Transverse colon (tissue), 3 donors: ENCODE results near the gene WRNIP1.

ENCODE experiments used
- EP300 ChIP-seq: sonication (generic); formaldehyde crosslinking; IDR thresholded peaks from one replicate; pipeline ENCODE4 v1.6.1; 2017; ENCODE audit warnings: antibody characterized with exemption, low read depth
- TF ChIP-seq, protein P1 (sequence below), 5 experiments: fragments of 200-600 bp in 3 of 5; fragments of 450-650 bp in 2 of 5; sonication (generic) in 3 of 5; IDR thresholded peaks; 1 replicate in 2 of 5; 2 replicates in 3 of 5; pipeline ENCODE4 v1.5.1; 2016 to 2017; ENCODE audit warnings: antibody characterized with exemption in 5 of 5, inconsistent platforms in 3 of 5, mild to moderate bottlenecking in 2 of 5, moderate library complexity in 1 of 5

DNA sequence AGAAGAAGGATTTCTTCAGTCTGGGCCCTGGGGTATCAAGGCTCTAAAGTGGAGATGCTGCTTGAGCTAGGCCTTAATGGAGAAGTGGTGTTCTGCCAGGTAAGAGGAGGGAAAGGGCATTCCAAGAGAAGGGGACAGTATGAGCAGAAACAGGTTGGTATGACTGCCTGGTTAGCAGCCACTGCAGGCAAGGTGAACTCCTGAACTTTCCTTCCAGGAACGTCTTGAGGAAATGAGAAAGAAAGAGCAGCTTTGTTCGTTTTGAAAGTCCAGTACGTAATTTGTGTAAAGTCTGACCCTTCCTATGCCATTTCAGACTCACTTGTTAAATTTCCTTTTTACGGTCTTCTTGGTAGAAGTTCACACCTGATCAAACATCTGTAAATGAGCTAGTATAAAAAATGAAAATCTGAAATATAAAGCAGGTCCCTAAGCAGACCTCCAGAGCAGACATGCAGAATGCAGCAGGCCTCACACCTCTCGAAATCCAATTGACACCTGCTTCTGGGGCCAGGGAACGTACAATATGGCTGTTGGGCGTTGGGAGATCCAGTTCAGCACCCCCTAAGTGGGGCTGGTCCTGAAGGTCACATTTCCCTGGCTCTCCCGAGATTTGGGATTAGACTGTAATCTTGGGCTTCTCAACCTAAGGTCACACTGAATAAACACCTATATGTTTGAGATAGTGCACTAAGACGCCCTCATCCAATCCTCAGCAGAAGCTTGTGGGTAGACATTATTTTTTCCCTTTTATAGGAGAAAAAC lies 48.1 kb upstream of the WRNIP1 start:
- TF ChIP-seq, protein P1, sequence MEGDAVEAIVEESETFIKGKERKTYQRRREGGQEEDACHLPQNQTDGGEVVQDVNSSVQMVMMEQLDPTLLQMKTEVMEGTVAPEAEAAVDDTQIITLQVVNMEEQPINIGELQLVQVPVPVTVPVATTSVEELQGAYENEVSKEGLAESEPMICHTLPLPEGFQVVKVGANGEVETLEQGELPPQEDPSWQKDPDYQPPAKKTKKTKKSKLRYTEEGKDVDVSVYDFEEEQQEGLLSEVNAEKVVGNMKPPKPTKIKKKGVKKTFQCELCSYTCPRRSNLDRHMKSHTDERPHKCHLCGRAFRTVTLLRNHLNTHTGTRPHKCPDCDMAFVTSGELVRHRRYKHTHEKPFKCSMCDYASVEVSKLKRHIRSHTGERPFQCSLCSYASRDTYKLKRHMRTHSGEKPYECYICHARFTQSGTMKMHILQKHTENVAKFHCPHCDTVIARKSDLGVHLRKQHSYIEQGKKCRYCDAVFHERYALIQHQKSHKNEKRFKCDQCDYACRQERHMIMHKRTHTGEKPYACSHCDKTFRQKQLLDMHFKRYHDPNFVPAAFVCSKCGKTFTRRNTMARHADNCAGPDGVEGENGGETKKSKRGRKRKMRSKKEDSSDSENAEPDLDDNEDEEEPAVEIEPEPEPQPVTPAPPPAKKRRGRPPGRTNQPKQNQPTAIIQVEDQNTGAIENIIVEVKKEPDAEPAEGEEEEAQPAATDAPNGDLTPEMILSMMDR (IDR thresholded peaks at IDR 0.05): no peak
- TF ChIP-seq EP300: no peak
